Endometrial microvascular endothelial cells (primary cell): Measurements from ENCODE around the gene PET100. TPM values are rescaled to one million over a fixed set of nuclear protein-coding genes. Genes with fewer than 3 reads are reported as not detected.

Source experiments
- in situ Hi-C: cut with HindIII; loops from 2 replicates; pipeline ENCODE4 v1.10.0; 2017; ENCODE audit warnings: low sequenced_read_pairs, low pct_unique_long_range_greater_than_20kb; ENCODE audit errors: inconsistent ontology term
- total RNA-seq: library from RNA; depleted of rRNA; stranded (reverse); fragments of >200 nt; gene quantifications from one replicate; pipeline ENCODE4 v1.2.3, GENCODE V29; 2015; ENCODE audit errors: inconsistent ontology term

The PET100 gene, protein sequence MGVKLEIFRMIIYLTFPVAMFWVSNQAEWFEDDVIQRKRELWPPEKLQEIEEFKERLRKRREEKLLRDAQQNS
- total RNA-seq, result 16.0 TPM

- in situ Hi-C loops, result no loop called here
Observed at GRCh38 chr19:7629347-7630054, at the start of gene PET100, which contains the start of gene XAB2. PET100 (plus strand) TSS chr19:7629793; CDS start chr19:7629834, 41 bp downstream. XAB2 (minus strand) TSS chr19:7629545; CDS start chr19:7629527, 18 bp downstream.

- in situ Hi-C loops, result no loop called here
Observed at GRCh38 chr19:7582446-7582845, 47.1 kb upstream of the PET100 start.

DNA sequence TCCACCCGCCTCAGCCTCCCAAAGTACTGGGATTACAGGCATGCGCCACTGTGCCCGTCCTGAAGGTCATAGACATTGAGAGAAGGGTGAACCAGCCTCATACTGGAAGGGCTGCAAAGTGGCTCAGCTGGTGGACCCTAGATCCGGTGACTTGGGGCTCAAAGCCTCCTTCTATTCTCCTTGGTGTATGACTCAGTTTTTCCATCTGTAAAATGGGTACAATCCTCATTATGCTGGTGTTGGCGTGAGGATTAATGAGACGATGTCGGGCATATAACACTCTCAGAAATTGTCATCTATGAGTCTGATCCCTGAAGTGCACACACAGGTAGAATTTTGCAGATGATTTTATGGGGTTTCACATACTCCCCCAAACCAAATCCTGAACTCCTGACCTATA lies 39.8 kb upstream of the PET100 start:
- in situ Hi-C loops, result no loop called here

DNA sequence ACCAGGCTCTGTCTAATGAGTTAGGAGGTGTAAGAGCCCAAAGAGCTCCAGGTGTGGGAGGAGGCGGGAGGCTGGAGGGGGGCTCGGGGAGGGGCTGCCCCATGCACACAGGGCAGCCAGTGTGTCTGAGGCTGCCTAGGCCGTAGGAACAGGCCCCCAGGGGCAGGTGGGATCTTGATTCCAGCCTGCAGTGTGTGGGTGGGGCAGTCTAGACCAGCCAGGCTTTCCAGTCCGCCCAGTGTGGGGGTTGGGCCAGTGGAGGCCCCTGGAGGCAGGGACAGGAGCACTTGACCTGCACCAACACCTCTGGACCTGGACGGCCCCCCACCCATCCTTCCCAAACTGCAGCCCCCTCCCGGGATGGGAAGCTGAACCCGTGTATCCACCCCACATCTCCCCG lies 39.3 kb upstream of the PET100 start:
- in situ Hi-C loops, result no loop called here

- in situ Hi-C loops, result no loop called here
Observed at GRCh38 chr19:7595466-7596133, 34.0 kb upstream of the PET100 start, which contains the start of gene CAMSAP3. CAMSAP3 (plus strand) TSS chr19:7595863; CDS start chr19:7596003, 140 bp downstream.

DNA sequence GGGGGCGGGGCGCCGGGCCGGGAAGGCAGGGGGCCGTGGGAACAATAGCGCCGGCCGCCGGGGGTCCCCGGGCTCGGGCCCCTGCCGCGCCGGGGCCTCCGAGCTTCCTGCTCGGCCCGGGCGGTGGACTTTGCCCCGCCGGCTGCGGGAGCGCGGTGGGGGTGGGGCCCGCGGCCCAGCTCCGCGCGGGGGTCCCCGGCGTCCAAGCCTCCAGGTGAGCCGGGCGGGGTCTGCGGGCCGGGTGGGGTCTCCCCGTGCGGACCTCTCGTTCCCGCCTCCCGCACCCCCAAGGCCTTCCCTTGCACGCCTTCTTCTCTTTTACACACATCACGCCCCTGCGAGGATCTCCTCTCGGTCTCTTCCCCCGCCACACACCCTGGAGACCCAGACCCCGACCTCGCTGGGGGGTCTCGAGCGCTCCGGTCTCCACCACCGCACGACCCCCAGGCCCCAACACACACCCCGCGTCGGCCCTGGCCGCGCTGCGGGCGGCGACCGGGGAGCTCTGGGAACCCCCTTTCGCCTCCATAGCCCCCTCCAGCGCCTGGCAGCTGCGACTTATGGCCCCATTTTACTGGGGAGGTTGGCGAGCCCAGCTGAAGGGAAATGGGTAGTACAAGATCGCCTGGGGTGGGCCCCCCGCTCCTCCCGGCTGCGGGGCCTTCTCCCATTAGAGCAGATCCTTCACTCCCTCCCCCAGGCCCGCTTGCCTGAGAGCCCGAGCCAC lies 33.2 kb upstream of the PET100 start:
- in situ Hi-C loops, result no loop called here

DNA sequence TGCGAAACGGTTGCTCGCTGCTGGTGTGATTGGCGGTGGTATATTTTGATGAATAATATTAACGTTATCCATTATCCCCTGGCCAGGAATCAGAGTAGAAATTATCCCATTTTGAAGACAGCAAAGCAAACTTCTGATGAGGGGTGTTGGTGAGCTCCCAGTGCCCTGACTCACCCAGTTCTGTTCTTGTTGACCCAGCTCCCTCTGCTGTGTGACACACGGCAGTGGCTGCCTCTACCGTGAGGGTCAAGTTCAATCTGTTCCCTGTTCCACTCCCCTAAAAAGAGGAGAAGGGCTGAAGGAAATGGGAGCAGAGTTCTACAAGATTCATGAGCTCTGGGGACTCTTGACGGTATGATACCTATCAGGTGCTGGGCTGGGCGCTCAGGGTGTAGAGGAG lies 31.9 kb upstream of the PET100 start:
- in situ Hi-C loops, result no loop called here

DNA sequence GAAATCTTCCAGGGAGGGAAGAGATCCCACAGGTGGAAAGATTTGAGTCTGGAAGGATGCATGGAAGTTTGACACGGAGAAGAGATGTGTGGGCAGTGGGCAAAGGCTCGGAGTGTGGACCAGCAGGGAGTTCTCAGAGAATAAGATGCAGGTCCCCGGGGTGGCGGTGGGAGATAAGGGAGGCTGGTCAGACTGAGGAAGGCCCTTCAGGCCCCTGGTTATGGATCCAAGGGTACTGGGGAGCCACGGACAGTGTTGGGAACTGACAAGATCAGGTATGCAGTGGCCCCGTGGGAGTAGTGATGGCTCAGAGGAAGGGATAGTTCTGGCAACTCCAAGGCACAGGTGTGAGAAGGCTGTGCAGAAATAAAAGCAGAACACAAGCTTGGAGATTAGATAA lies 31.4 kb upstream of the PET100 start:
- in situ Hi-C loops, result no loop called here

- in situ Hi-C loops, result no loop called here
Observed at GRCh38 chr19:7600721-7601120, 28.9 kb upstream of the PET100 start.

DNA sequence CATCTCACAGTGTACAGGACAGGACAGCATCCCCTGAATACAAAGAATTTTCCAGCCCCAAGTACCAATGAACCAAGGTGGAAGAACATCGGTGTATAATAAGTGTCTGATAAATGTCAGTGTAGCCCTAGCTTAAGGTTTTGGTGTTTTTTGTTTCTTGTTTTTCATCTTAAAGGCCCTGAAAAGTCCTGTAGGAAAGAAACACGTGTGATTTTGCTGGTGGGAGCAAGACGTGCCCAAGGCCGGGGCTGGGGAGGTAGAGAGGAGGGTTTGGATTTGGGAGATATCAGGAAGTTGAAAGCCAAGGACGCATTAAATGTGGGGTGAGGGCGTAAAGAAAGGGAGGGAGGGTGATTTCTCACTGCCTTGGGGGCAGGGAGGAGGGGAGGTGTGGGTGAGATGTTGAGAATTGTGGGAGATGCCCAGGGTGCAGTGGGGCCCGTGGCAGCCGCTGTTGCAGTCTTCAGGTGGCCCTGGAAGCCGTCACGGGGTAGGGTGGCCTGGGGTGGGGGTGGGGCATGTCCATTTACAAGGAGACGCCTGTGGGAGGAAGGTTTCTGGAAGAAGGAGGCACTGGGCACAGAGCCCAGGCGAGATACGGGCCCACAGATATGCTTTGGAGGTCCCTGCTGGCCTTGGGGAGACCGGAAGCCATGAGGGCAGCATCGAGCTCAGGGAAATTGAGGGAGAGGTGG lies 27.2 kb upstream of the PET100 start:
- in situ Hi-C loops, result no loop called here

DNA sequence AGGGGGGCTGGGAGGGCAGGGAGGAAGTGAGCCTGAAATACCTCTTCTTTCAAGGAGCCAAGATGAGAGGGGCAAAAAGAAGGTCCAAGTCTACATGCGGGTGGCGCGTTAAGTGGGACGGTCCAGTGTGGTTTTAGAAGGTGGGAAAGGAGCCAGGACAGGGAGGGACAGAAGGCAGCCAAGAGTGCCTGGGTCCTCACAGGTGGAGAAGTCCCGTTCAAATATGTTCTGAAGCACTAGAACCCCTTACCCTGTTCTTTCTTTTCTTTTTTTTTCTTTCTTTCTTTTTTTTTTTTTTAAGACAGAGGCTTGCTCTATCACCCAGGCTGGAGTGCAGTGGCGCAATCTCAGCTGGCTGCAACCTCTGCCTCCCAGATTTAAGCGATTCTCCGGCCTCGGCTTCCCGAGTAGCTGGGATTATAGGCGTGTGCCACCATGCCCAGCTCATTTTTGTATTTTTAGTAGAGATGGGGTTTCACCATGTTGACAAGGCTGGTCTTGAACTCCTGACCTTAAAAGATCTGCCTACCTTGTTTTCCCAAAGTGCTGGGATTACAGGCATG lies 26.6 kb upstream of the PET100 start:
- in situ Hi-C loops, result no loop called here

DNA sequence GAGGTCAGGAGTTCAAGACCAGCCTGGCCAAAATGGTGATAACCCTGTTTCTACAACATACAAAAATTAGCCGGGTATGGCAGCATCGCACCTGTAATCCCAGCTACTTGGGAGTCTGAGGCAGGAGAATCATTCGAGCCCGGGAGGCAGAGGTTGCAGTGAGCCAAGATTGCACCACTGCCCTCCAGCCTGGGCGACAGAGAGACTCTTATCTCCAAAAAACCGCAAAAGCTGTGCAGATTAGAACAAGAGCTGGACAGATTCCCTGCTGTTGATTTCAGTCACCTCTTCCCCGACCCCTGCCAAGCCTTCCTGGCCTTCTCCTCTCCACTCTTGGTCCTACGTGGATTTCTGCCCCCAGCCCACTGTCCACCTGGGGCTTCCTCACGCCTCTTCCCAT lies 25.7 kb upstream of the PET100 start:
- in situ Hi-C loops, result no loop called here

DNA sequence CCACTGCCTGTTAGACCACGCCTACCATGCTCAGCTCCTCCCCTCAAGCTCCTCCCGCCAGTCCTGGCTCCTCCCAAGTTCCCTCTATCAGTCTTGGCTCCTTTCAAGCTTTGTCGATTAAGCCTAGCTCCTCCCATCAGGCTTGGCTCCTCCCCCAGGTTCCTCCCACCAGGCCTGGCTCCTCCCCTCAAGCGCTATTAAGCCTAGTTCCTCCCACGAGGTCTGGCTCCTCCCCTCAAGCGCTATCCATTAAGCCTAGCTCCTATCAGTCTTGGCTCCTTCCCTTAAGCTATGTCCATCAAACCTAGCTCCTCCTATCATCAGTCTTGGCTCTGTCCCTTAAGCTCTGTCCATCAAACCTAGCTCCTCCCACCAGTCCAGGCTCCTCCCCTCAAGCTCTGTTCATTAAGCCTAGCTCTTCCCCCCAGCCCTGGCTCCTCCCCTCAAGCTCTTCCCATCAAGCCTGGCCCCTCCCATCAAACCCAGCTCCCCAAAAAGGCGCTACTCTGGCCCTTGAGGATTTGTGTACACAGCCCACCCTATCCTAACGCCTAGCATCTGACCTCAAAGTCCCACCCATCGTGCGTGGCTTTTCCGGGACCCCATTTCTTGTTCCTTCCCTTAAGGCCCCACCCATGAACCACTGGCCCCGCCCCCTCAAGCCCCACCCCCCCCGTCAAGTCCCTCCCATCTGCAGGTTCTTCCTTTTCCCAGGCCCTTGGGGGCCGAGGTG lies 23.9 kb upstream of the PET100 start:
- in situ Hi-C loops, result no loop called here

DNA sequence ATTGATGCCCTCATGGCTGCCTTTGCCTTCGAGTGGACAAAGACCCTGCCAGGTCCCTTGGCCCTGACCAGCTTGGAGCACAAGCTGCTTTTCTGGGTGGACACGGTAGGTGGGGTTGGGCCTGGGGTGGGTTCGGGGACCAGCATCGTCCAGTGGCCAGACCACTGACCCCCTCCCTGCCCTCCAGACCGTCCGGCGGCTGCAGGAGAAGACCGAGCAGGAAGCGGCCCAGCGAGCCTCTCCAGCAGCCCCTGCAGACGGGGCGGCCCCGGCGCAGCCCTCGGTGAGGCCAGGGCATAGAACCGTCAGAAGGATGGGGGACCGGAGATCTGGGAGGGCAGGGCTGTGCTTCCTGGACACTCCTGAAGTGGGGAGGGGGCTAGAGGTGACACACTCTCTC lies 23.3 kb upstream of the PET100 start:
- in situ Hi-C loops, result no loop called here

DNA sequence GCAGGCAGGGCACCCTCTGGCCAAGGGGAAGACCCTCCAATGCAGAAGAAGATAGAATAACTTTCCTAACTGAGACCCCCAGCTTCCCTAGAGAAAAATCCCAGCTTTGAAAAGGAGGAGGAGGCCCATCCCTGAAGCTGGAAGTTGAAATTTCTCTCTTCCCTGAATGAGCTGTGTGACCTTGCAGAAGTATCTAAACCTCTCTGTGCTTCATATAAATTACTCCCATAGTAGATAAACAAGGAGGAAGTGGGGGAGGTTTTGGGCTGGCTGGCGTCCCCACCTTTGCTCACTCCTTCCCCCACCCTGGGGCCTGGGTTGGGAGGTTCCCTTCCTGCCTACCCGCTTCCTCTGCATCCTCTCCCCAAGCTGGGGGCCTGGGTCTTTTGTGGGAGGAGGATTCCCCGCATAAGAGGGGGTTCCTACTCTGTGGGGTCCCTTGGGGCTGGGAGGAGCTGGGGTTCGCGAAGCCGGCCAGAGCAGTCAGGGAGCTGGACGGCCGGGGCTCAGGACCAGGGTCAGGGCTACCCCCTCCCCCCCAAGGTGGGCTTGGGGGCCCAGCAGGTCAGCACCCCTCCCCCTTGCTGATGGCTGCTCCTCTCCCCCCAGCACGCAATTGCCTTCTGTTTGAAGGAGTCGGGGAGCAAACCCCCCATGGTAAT lies 22.2 kb upstream of the PET100 start:
- in situ Hi-C loops, result no loop called here

DNA sequence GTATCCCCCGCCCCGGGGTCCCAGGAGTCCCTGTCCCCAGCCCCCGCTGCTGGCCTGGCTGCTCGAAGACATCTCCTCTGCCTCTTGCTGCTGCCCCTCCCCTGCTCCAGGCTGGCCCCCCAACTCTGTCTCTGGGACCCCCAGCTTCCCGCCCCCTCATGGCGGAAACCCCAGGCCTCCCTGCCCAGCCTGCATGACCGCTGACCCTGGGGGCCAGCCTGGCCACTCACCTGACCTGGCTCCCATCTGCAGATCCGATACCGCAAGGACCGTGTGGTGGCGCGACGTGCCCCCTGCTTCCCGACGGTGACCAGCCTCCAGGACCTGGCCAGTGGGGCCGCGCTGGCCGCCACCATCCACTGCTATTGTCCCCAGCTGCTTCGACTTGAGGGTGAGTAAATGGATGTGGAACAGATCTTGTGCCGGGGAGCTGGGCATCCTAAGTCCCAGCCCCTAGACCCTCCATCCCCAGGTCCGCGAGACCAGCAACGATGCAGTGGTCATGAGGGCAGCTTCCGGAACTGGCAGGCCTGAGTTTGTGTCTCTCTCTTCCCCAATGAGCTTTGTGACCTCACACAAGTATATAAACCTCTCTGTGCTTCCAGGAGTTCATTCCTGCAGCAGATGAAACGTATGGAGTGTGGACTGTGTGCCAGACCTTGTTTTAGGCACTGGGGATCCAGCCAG lies 21.6 kb upstream of the PET100 start:
- in situ Hi-C loops, result no loop called here
